H7 (cell line): Measurements from ENCODE around the gene CDKN2B-AS1. TPM values are rescaled to one million over a fixed set of nuclear protein-coding genes. Genes with fewer than 3 reads are reported as not detected.

Source experiments
- DNase-seq: peaks from one replicate; pipeline ENCODE4 v3.0.0; 2012
- H3K27me3 ChIP-seq: 2 replicates; pipeline ENCODE4 v1.6.0; 2011; ENCODE audit warnings: mild to moderate bottlenecking, low read length; ENCODE audit not compliant: control insufficient read depth, insufficient read depth
- H3K36me3 ChIP-seq: replicated peaks from 2 replicates; pipeline ENCODE4 v1.5.1; 2011; ENCODE audit warnings: low read length; ENCODE audit not compliant: control insufficient read depth, insufficient read depth
- H3K4me3 ChIP-seq: 2 replicates; pipeline ENCODE4 v1.5.1; 2011; ENCODE audit warnings: low read depth, mild to moderate bottlenecking, control low read depth, low read length, moderate library complexity; ENCODE audit not compliant: insufficient read depth
- total RNA-seq: library from RNA; depleted of rRNA; stranded (reverse); fragments of >200 nt; shearing (Covaris generic); gene quantifications from 2 replicates; pipeline ENCODE4 v1.2.3, GENCODE V29; 2014

CDKN2B-AS1 gene
- total RNA-seq, 1 experiment from 2014 or later: not detected

- peaks cover 98% of the 10 kb centered on the region for H3K27me3 ChIP-seq
Measured at GRCh38 chr9:21991072-21991959, 3.3 kb upstream of the CDKN2B-AS1 start.

GRCh38 chr9:21993007-21993406 lies 1.6 kb upstream of the CDKN2B-AS1 start:
- Histone ChIP-seq H3K27me3 (peaks cover 97% of the 10 kb centered on the region), H3K4me3 (no peak overlapping the region), H3K36me3 (no peaks in the 10 kb centered on the region)
- no peak for DNase-seq

More at GRCh38 chr9:21991072-21991959, 3.3 kb upstream of the CDKN2B-AS1 start:
- Histone ChIP-seq H3K4me3 (no peak overlapping the region), H3K36me3 (no peaks in the 10 kb centered on the region)
- DNase-seq: no peak

GRCh38 chr9:21993893-21994555 lies 567 bp upstream of the CDKN2B-AS1 start, which contains the start of gene CDKN2A:
Gene CDKN2A, minus strand, starts transcription at chr9:21994392.
- peak; percentile 70 for DNase-seq
- Histone ChIP-seq H3K4me3 (peak within 1 kb of the TSS; percentile 62), H3K27me3 (peaks cover 87% of the 10 kb centered on the region), H3K36me3 (no peaks in the 10 kb centered on the region)

- no peaks in the 10 kb centered on the region for H3K36me3 ChIP-seq
- H3K27me3 ChIP-seq: peaks cover 77% of the 10 kb centered on the region
- peak; percentile 84 for DNase-seq
- H3K4me3 ChIP-seq: peak overlapping the region; percentile 62
Measured at GRCh38 chr9:21995006-21995665, 545 bp downstream of the CDKN2B-AS1 start.

- no peaks in the 10 kb centered on the region for H3K36me3 ChIP-seq
- peak; percentile 39 for DNase-seq
- H3K27me3 ChIP-seq: peaks cover 75% of the 10 kb centered on the region
- H3K4me3 ChIP-seq: peak overlapping the region; percentile 62
Measured at GRCh38 chr9:21995666-21996398, 1.2 kb downstream of the CDKN2B-AS1 start.

GRCh38 chr9:21996438-21996837 lies 1.8 kb downstream of the CDKN2B-AS1 start:
- Histone ChIP-seq H3K4me3 (peak overlapping the region; percentile 62; the same call in 1 of the 2 replicates), H3K27me3 (peaks cover 74% of the 10 kb centered on the region), H3K36me3 (no peaks in the 10 kb centered on the region)
- DNase-seq: peak; percentile 52

GRCh38 chr9:21996858-21997257 lies 2.3 kb downstream of the CDKN2B-AS1 start:
- Histone ChIP-seq H3K4me3 (no peak overlapping the region), H3K36me3 (no peaks in the 10 kb centered on the region), H3K27me3 (peaks cover 73% of the 10 kb centered on the region)
- no peak for DNase-seq

GRCh38 chr9:21997480-21997879 lies 2.9 kb downstream of the CDKN2B-AS1 start:
- Histone ChIP-seq H3K36me3 (no peaks in the 10 kb centered on the region), H3K4me3 (no peak overlapping the region), H3K27me3 (peaks cover 73% of the 10 kb centered on the region)
- no peak for DNase-seq

- DNase-seq: no peak
- Histone ChIP-seq H3K4me3 (no peak overlapping the region), H3K27me3 (peaks cover 72% of the 10 kb centered on the region), H3K36me3 (no peaks in the 10 kb centered on the region)
Measured at GRCh38 chr9:21998026-21998425, 3.4 kb downstream of the CDKN2B-AS1 start.

- no peak for DNase-seq
- Histone ChIP-seq H3K27me3 (peaks cover 74% of the 10 kb centered on the region), H3K4me3 (no peak overlapping the region), H3K36me3 (no peaks in the 10 kb centered on the region)
Measured at GRCh38 chr9:22002038-22002437, 7.4 kb downstream of the CDKN2B-AS1 start.

- H3K27me3 ChIP-seq: peaks cover 88% of the 10 kb centered on the region
- peak overlapping the region; percentile 32; the same call in 1 of the 2 replicates for H3K4me3 ChIP-seq
- no peaks in the 10 kb centered on the region for H3K36me3 ChIP-seq
- peak; percentile 60 for DNase-seq
Measured at GRCh38 chr9:22005021-22005701, 10.6 kb downstream of the CDKN2B-AS1 start.

GRCh38 chr9:22005702-22006606 lies 11.4 kb downstream of the CDKN2B-AS1 start:
- Histone ChIP-seq H3K36me3 (no peaks in the 10 kb centered on the region), H3K4me3 (peak overlapping the region; percentile 32), H3K27me3 (peaks cover 89% of the 10 kb centered on the region)
- DNase-seq: peak; percentile 58

GRCh38 chr9:22008384-22008716 lies 13.8 kb downstream of the CDKN2B-AS1 start:
- Histone ChIP-seq H3K4me3 (peak overlapping the region; percentile 68), H3K36me3 (no peaks in the 10 kb centered on the region), H3K27me3 (peaks cover 67% of the 10 kb centered on the region)
- DNase-seq: no peak
